GM18873 (cell line): ENCODE data around the gene LPIN1.
"Not testable (repeated sequence)": the region's sequence is repeated elsewhere in the genome, so short reads cannot be mapped to it uniquely, and the experiment has no call there.

ENCODE experiments used
- ATAC-seq: cut with Tn5 transposase; IDR thresholded peaks from one replicate; pipeline ENCODE4 v1.9.1; 2021; ENCODE audit warnings: mild to moderate bottlenecking, moderate library complexity, moderate number of reproducible peaks; ENCODE audit not compliant: unreplicated experiment, low FRiP score

Gene LPIN1

GRCh38 chr2:11715987-11716652, 30.3 kb upstream of the LPIN1 start:
- no peak for ATAC-seq

DNA sequence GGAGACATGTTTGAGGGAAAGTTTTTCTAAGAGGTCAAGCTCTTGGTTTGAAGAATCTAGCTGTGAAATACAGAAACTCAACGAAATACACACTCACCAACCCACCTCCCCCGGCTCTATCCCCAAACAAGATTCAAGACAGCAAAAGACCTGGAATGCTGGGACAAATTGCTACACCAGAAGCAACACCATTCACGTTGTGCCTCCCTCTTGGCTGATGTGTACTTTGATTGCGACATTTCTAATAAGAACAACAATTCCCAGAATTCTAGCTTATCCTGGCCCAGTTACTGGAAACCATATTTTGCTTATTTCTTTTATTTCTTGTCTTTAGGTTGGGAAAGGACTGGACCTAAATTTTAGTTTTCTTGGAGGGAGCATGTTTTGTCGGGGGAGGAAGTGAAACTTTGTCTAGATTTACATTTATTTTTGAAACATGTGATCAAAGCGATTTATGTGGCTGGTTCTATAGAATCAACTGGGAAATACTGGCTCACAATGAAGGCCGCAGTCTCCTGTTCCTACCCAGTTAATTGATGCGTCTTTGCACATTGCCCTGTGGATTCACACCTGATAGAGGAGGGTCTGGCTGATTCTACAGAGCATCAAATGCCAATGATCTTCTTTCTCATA, 29.6 kb upstream of the LPIN1 start:
- ATAC-seq: no peak

DNA sequence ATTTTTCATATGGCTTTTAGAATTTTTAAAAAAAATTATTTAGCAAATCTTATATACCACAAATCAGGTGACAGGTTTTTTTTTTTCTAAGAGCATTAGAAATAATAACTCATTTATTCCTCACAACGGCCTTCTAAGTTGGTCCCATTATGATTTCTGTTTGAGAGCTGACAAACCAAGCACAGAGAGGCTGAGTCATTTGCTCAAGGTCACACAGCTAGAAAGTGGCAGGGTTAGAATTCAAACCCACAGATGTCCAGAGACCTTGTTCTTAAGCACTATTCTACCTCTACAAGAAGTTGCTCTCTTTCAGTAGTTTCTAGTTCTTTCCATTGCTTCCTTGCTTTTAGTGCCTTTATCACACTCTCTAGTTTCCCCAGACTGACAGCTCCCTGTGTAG, 28.8 kb upstream of the LPIN1 start:
- ATAC-seq: no peak

GRCh38 chr2:11718606-11719005, 27.8 kb upstream of the LPIN1 start:
- no peak for ATAC-seq

DNA sequence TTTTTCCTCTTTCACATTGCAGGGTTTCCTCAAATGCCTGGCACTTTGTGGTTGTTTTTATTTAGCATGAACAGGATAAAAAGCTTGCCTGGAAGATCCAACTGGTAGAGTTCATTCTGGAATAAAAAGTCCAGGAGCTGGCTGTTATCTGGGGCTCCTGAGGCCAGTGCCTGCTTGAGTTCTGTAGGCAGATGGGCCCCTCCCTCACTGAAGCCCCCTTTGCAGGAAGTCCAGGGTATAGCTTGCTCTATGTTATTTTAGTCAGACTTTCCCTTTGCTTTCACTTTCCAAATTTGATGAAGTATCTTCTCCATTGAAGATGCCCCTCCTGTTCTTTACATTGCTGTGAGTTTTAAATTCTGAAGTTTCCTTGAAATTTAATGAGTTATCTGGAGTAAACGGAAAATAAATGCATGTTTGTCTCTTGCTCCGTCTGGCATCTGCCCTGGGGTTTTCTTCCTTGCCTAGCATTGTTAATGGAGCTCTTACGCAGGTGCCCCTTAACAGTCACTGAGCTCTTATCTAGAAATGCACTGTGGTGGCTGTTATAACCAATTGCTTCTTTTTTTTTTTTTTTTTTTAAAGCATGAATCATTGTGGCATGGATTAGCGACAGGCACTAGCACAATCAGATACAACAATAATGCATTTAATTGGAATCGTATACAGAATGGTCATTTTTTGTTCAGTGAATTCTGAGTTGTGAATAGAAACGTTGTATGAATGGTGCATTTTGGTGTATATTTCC, 27.0 kb upstream of the LPIN1 start:
- ATAC-seq: no peak

DNA sequence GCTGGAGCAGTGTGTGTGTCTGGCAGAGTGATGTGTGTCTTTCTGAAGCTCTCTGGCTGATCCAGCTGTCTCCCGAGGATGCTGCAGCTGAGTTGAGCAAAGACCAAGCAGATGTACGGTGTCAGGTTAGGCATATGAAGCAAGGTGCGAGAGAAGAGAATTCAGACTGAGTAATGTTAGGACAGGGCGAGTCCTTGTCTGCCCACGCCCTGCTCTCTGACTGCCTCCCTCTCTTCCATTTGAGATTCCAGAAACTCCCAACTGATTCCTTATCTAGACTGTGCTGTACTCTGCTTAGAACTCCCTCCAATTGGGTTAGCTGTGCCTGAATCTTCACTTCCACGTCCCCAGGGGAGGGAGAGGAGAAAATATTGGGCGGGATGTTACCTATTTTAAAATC, 25.7 kb upstream of the LPIN1 start:
- no peak for ATAC-seq

- ATAC-seq: no peak
These were observed 24.0 kb upstream of the LPIN1 start for GRCh38 chr2:11722292-11723060.

- ATAC-seq: no peak
These were observed 23.4 kb upstream of the LPIN1 start for GRCh38 chr2:11723061-11723371.

DNA sequence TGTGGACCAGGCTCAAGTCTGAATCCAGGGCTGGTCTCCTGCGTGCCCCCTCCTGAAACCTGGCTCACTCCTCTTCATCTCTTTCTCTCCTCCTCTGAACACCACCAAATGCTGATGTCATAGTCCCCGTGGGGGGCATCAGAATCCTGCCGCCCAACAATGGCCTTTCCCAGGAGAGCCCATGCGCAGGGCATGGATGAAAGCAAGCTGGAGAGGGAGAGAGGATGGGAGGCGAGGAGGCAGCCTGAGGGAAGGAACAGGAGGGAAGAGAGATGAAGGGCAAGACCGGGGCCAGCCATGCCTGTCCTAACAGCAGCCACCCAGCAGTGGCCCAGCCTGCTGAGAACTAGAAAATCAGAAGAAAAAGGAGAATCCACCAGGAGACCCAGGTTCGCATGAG, 22.3 kb upstream of the LPIN1 start:
- ATAC-seq: no peak

DNA sequence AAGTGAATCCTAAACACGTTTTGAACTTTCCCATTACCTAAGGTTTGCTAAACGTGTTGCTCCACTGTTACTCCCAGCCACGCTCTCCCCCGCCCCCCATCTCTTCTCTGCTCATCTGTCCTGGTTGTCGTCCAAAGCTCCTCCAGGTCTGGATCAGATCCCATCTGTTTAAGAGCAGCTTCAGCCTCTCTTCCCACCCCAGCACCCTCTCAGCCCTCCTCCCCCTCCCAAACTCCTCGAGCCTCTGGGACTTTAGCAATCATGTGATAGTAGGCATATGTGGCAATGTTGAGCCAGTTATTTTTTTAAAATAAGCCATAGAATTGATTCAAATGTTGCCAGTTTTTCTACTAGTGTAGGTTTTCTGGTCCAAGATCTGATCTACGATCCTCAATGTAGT, 20.0 kb upstream of the LPIN1 start:
- ATAC-seq: no peak

DNA sequence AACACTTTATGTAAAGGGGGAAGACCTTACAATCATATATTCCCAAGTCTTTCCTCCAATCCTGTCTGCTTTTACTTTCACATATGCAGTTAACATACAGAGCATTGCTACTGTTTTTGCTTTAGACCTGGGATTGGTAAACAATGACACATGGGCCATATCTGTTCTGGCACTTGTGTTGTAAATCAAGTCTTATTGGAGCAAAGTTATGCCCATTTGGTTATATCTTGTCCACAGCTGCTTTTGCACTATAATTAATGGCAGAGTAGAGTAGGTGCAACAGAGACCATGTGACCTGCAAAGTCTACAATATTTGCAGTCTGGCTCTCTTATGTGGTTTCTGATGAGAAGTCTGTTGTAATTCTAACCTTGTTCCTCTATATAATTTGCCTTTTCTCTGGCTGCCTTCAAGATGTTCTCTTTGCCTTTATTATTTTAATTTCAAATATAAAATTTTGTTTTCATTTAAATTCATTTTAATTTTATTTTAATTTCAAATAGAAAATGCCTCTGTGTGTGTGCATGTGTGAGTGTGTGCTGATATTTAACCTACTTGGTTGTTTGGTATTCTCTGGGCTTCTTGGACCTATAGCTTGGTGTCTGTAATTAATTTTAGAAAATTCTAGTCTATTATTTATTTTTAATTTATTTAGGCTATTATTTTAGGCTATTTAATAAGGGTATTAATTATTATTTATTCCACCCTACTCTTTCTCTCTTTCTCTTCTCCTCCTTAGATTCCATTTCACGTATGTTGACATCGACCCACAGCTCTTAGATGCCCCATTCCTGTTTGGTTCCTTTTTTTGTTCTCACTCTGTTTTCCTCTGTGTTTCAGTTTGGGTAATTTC, 16.8 kb upstream of the LPIN1 start:
- ATAC-seq: no peak

GRCh38 chr2:11731214-11731984, 15.0 kb upstream of the LPIN1 start:
- ATAC-seq: not testable (repeated sequence)

GRCh38 chr2:11732587-11732986, 13.8 kb upstream of the LPIN1 start:
- no peak for ATAC-seq

DNA sequence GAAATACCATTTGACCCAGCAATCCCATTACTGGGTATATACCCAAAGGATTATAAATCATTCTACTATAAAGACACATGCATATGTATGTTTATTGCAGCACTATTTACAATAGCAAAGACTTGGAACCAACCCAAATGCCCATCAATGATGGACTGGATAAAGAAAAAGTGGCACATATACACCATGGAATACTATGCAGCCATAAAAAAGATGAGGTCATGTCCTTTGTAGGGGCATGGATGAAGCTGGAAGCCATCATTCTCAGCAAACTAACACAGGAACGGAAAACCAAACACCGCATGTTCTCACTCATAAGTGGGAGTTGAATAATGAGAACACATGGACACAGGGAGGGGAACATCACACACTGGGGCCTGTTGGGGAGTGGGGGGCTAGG, 8.6 kb upstream of the LPIN1 start:
- not testable (repeated sequence) for ATAC-seq

GRCh38 chr2:11738589-11739436, 7.6 kb upstream of the LPIN1 start:
- ATAC-seq: peak; percentile 62

- ATAC-seq: no peak
These were observed 5.7 kb upstream of the LPIN1 start for GRCh38 chr2:11740723-11741122.

GRCh38 chr2:11742317-11742701, 4.1 kb upstream of the LPIN1 start:
- ATAC-seq: no peak

DNA sequence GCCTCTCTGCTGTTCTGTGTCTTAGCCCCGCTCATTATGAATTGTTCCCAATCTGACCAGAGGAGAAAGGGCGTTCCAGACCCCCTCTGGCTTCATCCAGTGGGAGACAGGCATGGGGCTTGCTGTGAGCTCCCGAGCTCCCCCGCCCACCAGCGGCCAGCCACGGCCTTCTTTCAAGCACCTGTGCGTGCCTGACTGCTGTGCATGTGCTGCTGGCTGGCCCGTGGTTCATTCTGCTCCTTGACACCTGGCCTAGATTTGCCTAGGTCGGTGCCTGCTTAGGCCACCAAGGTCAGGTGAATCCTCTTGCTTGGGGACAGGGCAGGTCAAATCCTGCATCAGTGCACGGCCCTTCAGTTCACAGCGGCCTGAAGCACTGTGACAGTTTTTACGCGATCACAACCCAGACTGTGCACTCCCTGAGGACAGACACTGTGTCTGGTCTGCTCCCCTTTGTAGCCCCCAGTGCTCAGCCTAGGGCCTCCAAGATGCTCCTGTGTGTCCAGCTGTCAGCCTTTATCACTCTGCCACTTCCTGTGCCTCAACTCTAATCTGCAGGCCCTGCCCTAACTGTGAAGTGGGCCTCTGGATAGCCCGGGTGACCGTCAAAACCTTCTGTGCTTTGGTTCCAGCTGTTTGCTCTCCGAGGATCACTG, 3.6 kb upstream of the LPIN1 start:
- ATAC-seq: no peak
